GM21786 (cell line): ENCODE results near the gene GRK5.
"Not testable (repeated sequence)": the region's sequence is repeated elsewhere in the genome, so short reads cannot be mapped to it uniquely, and the experiment has no call there.

ENCODE experiments used
- ATAC-seq: cut with Tn5 transposase; IDR thresholded peaks from one replicate; pipeline ENCODE4 v1.9.1; 2021; ENCODE audit not compliant: unreplicated experiment

GRK5 gene

GRCh38 chr10:119207366-119207666, at the start of gene GRK5:
Gene GRK5, plus strand, starts transcription at chr10:119207571. Its CDS starts 347 bp downstream, at chr10:119207918.
- ATAC-seq: peak; percentile 67

- ATAC-seq: no peak
These were observed 48.0 kb upstream of the GRK5 start for GRCh38 chr10:119159332-119159731.

DNA sequence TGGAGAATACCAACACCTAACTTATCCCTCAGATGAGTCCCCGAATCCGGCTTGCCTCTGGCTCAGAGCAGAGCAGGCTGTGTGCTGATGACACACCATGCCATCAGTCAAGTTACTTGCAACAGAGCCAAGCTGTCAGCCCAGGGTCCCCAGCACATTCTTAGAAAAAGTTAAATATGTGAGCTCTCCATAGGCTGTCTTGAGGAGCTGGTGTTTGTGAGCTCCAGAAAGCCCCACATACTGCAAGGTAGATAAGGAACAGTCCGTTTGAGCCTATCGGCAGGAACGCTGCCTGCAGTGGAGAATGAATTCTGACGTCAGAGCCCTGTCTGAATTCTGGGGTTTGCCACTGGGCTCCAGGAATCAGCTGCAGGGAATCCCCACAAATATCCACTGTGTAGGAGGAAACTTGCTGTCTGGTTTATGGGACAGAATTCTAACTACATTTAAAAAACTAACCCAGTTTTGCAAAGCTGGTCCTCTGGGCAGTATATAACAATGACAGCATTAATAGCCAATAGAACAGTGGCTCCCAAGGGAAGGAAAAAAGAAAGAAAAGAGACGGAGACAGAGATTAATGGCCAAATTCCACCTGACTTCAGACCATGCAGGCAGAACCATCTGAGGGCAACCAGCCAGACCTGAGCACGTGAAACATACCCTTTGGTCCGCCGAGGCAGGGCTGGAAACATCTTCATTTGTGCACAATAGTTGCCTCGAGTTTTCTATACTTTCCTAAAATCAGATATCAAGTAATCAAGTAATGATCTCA, 45.5 kb upstream of the GRK5 start:
- no peak for ATAC-seq

GRCh38 chr10:119162452-119163092, 44.8 kb upstream of the GRK5 start:
- no peak for ATAC-seq

DNA sequence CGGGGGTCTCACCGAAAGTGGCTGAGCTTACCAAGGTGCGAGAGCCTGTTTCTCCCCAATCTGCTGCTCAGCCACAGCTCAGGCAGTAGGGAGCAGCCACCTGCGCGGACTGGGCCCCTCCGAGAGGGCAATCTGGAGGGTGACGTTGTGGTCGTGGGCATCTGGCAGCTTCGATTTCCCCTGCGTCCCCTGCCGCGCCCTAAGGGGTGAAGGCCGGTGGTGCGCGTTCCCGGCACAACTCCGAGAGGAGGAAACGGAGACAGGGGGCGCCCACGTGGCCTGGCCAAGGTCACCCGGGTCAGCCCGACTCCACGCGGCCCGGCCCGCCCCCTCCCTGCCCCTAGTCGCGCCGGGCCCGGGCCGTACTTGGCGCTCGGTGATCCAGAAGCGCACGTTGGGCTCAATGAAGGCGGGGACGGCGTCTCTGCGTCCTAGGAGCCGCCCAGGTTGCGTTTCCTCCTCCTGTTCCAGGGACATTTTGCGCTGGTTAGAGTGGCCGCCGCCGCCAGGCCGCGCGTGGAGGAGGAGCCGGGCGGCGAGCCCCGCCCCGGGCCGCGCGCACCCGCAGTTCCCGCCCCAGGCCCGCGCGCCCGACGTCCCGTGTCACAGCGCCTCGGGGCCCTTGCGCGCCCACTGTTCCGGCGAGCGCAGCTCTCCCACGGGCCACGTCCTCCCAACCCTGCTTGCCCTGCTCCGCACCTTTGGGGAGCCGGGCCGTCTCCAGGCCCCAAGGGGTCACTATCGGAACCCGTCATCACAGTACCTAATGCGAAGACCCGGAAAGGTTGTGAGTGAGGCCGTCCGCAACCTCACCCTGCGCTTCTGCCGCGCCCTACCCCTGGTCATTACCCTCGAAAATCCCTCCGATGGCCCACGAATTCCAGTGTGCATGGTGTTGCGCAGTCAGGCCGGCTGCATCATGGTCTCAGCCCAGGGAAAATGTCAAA, 41.9 kb upstream of the GRK5 start, which contains the start of gene SFXN4:
TSS of gene SFXN4 (minus strand) at position 544 of the 947 bp plus-strand sequence. CDS start at position 477, 67 bp downstream.
- ATAC-seq: peak; percentile 87

GRCh38 chr10:119166118-119166500, 41.3 kb upstream of the GRK5 start:
- no peak for ATAC-seq

GRCh38 chr10:119166564-119166963, 40.8 kb upstream of the GRK5 start:
- no peak for ATAC-seq

DNA sequence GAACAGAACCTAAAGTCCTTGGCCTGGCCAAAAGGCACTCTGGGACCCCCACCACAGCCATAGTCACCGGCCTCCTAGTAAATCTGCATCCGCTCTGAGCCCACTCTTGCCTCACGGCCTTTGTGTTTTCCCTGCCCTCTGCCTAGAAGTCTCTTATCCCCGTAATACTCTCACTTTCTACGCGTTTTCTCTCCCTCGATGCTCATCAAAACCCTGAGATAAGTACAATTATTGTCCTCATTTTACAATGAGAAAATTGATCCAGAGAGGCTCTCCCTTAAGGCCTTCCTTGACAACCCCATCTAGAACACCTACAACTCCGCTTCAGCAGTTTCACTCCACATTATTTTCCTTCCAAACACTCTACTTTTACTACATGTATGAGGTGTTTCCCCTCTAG, 40.3 kb upstream of the GRK5 start:
- no peak for ATAC-seq

- ATAC-seq: no peak
These were observed 33.3 kb upstream of the GRK5 start for GRCh38 chr10:119174109-119174508.

DNA sequence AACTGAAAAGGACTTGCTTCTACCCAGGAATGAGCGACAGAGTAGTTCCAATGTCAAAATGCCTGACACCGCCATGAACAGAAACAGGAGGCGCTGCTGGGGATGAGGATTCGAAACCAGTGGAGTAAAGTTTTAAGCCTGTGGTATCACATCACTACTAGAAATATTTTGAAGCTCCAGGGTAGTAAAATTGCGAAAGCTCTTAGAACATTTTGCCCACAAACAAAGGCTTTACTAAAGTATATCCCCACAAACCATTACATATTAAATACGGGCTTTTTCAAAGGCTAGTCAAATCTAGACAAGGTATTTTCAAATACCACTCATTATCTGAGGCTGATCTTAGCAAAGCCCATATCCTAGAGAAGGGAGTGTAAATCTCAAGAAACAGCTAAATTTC, 31.2 kb upstream of the GRK5 start:
- ATAC-seq: no peak

DNA sequence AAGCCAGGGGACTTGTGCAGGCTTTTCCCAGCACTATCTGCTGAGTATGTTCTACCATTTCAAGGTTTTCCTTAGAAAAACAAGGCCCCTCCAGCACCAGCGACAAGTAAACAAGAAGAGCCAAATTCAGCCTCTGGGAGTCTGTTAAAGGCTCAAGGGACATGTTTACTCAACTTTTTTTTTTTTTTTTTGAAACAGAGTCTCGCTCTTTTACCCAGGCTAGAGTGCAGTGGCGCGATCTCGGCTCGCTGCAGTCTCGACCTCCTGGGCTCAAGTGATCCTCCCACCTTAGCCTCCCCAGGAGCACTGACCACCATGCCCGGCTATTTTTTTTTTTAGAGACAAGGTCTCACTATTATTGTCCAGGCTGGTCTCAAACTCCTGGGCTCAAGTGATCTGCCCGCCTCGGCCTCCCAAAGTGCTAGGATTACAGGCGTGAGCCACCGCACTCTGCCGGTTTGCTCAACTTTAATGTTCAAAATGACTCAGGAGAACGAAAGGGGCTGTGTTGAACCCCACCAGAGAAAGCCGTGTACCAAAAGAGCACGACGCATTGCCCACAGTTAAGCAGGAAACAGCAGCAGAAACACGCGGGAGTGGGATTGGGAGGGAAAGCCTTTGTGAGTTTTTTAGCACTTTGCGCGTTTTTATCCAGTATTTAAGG, 29.5 kb upstream of the GRK5 start:
- ATAC-seq: no peak

DNA sequence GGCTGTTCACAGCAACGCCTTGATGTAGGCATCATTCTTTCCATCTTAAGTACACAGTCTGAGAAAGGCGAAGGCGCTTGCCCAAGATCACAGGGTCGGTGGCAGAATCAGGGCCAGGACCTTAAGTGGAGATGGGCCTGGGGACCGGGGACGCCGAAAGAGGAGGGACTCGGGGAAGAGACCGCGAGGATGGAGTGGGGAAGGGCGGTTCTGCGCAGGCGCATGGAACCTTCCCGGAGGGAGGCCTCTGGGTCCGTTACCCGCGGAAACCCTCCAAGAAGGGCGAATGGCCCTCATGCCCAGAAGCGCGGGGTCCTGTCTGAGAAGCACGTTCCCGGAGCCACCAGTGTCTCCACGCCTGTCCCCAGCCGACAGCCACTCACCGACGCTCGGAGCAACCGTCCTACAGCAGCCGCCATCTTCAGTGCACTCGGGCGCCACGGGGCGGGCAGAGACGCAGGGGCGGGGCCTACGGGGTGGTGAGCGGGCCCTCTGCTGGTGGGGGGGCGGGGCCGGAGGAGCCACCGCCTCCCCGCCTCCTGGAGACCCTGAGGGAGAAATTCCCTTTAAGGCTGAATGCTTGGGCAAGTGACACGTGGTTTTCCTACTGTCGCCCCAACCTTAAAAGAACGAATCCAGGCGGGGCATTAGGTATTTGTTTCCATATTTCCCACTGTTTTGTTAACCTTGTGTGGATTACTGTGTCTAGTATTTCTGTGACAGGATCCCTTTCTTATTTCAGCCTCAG, 28.8 kb upstream of the GRK5 start, which contains the start of gene PRDX3:
TSS of gene PRDX3 (minus strand) at position 441 of the 748 bp plus-strand sequence. CDS start at position 419, 22 bp downstream.
- peak; percentile 92 for ATAC-seq

- ATAC-seq: not testable (repeated sequence)
These were observed 26.4 kb upstream of the GRK5 start for GRCh38 chr10:119180850-119181400.

GRCh38 chr10:119183664-119184412, 23.5 kb upstream of the GRK5 start:
- ATAC-seq: no peak

DNA sequence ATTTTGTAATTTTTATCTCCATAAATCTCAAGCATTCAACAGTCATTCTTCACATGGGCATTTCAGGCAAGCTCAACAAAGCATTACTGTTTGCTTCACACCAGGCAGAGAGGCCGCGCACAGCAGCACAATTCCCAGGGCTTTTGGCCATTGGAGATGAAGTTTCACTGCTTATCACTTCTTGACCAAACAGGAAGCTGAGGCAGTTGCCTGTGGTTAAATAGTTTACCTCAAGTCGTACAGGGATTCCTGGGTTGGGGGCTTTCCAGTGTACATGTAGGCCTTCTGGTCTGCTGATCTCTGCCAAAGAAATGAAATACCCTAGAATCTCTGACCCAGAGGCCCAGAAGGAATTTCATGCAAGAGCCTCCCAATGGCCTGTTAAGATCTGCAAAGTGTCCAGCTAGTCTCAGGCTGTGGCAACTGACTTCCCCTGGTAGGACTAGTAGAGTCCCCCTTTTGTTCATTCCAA, 17.5 kb upstream of the GRK5 start:
- ATAC-seq: no peak

DNA sequence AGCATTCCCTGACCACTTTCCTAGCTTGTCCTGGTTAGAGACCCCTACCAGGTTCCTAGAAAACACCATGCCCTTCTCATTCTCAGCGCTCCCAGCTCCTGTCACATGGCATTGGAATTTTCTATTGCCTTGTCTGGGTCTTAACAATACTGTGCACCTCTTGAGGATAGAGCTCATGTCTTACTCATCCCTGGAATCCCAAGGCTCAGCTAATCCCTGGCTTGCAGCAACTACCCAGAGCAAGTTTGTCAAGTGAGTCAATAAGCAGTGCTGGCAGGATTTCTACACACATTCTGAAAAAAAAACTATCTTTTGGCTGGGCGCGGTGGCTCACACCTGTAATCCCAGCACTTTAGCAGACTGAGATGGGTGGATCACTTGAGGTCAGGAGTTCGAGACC, 17.0 kb upstream of the GRK5 start:
- no peak for ATAC-seq

DNA sequence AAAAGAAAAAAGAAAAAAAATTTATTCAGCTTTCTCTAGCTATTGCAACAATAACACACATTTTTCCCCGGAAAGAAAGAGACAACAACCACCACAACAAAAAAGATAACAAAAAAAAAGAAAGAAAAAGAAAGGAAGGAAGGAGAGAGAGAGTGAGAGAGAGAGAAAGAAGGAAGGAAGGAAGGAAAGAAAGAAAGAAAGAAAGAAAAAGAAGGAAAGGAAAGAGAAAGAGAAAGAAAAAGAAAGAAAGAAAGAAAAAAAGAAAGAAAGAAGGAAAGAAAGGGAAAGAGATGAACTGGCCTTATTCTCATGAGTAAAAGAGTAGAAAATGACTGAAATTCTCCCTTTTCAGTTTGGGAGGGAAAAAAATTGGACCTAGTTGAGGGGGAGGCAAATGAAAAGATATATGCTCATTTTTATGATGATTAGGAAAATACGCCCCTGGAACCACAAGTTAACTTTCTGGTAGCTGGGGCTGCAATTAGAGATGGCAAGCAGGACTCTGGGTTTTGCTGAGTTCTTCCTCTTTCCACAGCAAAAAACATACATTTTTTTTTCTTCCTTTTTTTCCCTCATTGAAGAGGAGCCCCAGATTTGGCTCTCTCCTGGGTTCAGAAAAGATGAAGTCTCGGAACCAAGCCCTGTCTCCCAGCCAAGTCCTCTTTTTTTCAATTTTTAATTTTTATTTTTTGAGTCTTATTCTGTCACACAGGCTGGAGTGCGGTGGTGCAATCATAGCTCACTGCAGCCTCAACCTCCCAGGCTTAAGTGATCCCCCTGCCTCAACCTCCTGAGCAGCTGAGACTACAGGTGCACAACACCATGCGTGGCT, 16.2 kb upstream of the GRK5 start:
- no peak for ATAC-seq

GRCh38 chr10:119191881-119192280, 15.5 kb upstream of the GRK5 start:
- ATAC-seq: no peak
